Measurements from ENCODE around the gene TXNDC8. TPM values are rescaled to one million over a fixed set of nuclear protein-coding genes. Genes with fewer than 3 reads are reported as not detected.

The TXNDC8 gene
- total RNA-seq, 1 donor from 2014 or later, result not detected

DNA sequence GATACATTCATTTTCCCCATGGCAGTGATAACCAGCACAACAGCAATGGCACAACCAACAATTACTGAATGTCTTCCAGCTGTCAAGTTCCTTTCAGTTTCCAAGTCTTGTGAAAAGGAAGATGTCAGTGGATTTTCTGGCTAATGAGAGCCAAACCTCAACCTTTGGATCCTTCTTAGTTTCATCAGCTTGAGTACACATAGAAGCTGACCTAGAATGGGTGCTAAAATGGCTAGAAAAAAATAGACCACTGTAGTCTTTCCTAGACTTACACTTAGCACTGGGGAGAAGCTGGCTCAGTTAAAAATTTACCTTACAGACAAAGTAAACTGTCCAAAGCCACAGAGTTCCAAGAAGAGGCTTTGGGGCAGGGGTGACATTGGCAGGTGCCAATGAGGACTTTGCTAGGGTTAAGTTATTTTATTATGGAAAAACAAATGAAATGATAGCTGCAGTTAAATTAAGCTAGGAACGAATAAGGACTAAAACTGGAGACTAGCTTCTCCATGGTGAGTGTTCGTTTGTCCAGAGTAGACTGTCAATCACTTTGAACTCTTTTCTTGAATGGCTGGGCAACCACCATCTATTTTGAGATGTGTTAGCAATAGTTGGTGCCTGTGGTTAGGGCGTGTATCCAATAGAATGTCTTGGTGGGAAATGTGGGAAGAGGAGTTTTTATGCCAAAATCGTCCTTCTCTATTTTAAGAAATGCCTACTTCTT is 55.5 kb downstream of the TXNDC8 start:
- DNase-seq (ENCODE audit: low read depth, low spot score), result no peak
- Mint-ChIP-seq H3K4me3 (no peak overlapping the region), H3K4me1 (no peaks in the 10 kb centered on the region), H3K9me3 (peaks cover 2% of the 10 kb centered on the region), H3K36me3 (ENCODE audit: low read depth) (no peaks in the 10 kb centered on the region), H3K27me3 (ENCODE audit: low read depth) (no peaks in the 10 kb centered on the region), H3K27ac (ENCODE audit: unreplicated experiment) (no peak overlapping the region)
- TF ChIP-seq, protein P1, sequence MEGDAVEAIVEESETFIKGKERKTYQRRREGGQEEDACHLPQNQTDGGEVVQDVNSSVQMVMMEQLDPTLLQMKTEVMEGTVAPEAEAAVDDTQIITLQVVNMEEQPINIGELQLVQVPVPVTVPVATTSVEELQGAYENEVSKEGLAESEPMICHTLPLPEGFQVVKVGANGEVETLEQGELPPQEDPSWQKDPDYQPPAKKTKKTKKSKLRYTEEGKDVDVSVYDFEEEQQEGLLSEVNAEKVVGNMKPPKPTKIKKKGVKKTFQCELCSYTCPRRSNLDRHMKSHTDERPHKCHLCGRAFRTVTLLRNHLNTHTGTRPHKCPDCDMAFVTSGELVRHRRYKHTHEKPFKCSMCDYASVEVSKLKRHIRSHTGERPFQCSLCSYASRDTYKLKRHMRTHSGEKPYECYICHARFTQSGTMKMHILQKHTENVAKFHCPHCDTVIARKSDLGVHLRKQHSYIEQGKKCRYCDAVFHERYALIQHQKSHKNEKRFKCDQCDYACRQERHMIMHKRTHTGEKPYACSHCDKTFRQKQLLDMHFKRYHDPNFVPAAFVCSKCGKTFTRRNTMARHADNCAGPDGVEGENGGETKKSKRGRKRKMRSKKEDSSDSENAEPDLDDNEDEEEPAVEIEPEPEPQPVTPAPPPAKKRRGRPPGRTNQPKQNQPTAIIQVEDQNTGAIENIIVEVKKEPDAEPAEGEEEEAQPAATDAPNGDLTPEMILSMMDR (conservative IDR thresholded peaks at IDR 0.05), result no peak

DNA sequence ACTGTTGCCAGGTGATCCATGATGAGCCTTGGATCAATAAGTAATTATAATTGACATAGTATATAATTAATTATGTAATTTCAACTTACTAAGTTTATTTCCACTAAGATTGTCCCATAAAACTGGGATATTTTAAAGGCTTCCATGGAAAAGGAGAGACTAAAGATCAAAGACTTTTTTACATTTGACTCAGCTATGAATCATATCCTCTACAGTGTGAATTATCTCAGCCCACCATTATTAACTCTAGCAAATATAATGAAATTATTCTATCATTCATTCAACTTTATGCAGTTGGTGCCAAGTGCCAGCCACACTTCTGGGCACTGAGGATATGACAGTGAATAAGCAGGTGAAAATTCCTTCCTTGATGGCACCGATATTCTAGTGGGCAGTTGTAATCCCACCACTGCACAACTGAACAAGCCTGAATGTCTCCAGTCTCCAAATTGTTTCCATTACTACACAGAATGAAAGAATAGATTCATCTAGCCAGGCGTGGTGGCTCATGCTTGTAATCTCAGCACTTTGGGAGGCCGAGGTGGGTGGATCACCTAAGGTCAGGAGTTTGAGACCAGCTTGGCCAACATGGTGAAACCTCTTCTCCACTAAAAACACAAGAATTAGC is 59.5 kb downstream of the TXNDC8 start:
- Mint-ChIP-seq H3K36me3 (ENCODE audit: low read depth) (no peaks in the 10 kb centered on the region), H3K27ac (ENCODE audit: unreplicated experiment) (no peak overlapping the region), H3K27me3 (ENCODE audit: low read depth) (no peaks in the 10 kb centered on the region), H3K4me3 (no peak overlapping the region), H3K4me1 (no peaks in the 10 kb centered on the region), H3K9me3 (peaks cover 2% of the 10 kb centered on the region)
- no peak for DNase-seq (ENCODE audit: low read depth, low spot score)
- TF ChIP-seq, protein P1 (conservative IDR thresholded peaks at IDR 0.05), result no peak

DNA sequence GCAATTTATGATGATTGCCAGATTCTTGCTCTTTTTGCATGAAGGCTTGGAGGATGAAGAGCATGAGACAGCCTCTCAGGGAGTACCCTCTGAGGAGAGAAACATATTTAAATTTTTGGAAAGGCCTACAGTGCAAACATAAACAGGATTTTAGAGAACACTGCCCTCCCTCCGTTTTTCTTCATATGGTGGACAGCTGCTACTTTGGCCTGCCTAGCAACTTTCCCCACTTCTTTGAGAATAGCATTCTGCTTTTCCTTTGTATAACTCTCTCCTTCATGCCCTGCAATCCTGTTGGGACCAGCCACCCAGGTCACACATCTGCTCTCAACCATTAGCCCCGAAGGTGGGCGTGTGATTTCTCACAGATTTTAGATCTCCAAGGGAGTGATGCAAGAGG is 60.9 kb downstream of the TXNDC8 start:
- Mint-ChIP-seq H3K9me3 (no peaks in the 10 kb centered on the region), H3K4me1 (no peaks in the 10 kb centered on the region), H3K27ac (ENCODE audit: unreplicated experiment) (no peak overlapping the region), H3K27me3 (ENCODE audit: low read depth) (no peaks in the 10 kb centered on the region), H3K36me3 (ENCODE audit: low read depth) (no peaks in the 10 kb centered on the region), H3K4me3 (no peak overlapping the region)
- TF ChIP-seq, protein P1 (conservative IDR thresholded peaks at IDR 0.05), result no peak
- DNase-seq (ENCODE audit: low read depth, low spot score), result no peak

DNA sequence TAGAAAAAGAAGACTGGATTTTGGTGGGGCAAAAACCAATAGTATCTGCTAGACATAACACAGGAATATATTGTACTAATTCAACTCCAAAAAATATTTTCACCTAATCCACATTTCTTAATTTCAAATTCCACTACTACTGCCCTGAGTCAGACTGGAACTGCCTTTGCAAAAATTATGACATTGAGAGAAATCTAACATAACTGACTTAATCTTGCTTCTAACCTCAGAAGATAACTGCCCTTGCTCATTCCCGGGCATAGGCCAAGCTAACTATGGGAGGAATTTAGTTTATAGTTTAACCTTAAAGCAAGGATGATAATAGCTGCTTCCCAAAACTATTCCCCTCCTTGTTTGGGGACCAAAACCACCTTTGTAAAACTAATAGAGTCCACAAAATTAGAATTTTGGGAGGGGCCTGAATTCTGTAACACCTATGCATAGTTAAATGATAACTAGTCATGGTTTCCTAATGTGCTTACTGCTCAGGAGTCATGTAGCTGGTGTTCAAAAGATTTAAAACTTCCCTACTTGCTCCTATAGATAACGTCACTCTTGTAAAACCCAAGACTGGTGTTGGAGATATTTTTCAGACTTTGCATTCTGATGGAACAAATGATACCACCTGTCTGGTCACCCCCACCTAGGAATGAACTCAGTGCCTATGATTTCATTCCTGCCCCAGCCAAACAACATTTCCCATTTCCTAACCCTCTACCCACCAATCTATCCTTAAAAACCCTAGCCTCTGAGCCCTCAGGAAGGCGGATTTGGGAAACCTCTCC is 67.3 kb downstream of the TXNDC8 start:
- Mint-ChIP-seq H3K9me3 (peaks cover 6% of the 10 kb centered on the region), H3K27me3 (ENCODE audit: low read depth) (no peaks in the 10 kb centered on the region), H3K4me3 (no peak overlapping the region)

DNA sequence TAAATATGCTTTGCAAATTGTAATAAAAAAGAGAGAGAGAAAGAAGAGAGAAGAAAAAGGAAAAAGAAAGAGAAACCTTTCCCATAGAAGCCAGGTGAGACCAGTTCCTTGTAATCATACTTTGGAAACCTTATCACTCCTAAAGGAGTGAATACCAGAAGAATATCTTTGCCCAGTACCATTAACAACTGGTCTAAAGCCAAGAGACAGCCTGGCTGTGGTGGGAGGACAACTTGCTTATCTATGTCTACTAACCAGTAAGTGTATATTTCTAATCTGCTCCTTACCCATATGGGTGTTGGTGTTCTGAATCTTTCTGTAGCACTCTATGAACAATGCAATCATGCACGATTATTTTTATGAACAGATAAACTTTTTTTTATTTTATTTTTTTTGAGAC is 70.9 kb downstream of the TXNDC8 start:
- H3K27ac Mint-ChIP-seq (ENCODE audit: unreplicated experiment), result no peak overlapping the region
- DNase-seq (ENCODE audit: low read depth, low spot score), result no peak
- no peaks in the 10 kb centered on the region for H3K36me3 Mint-ChIP-seq (ENCODE audit: low read depth)
- peaks cover 7% of the 10 kb centered on the region for H3K9me3 Mint-ChIP-seq
- TF ChIP-seq, protein P1 (conservative IDR thresholded peaks at IDR 0.05), result no peak
- no peaks in the 10 kb centered on the region for H3K4me1 Mint-ChIP-seq
- no peaks in the 10 kb centered on the region for H3K27me3 Mint-ChIP-seq (ENCODE audit: low read depth)
- H3K4me3 Mint-ChIP-seq, result no peak overlapping the region

More for the DNA sequence above, 67.3 kb downstream of the TXNDC8 start:
- TF ChIP-seq, protein P1 (conservative IDR thresholded peaks at IDR 0.05), result no peak
- Mint-ChIP-seq H3K4me1 (no peaks in the 10 kb centered on the region), H3K27ac (ENCODE audit: unreplicated experiment) (no peak overlapping the region), H3K36me3 (ENCODE audit: low read depth) (no peaks in the 10 kb centered on the region)
- DNase-seq (ENCODE audit: low read depth, low spot score), result no peak
